OCI-LY1 (cell line): Measurements from ENCODE around the gene SLC39A11.
"Not testable (repeated sequence)": the region's sequence is repeated elsewhere in the genome, so short reads cannot be mapped to it uniquely, and the experiment has no call there.

Experiments
- H2AFZ ChIP-seq: fragments of 200-600 bp; sonication (generic), shearing (Covaris generic); 2 replicates; pipeline ENCODE4 v1.6.0; 2014; ENCODE audit warnings: antibody characterized with exemption, mild to moderate bottlenecking, low read length
- H3F3A ChIP-seq: fragments of 200-600 bp; sonication (generic), shearing (Covaris generic); 2 replicates; pipeline ENCODE4 v1.6.0; 2014; ENCODE audit warnings: mild to moderate bottlenecking, antibody characterized with exemption, low read length, moderate library complexity; ENCODE audit not compliant: insufficient read depth
- H3K27ac ChIP-seq: fragments of 200-600 bp; sonication (generic); 2 replicates; pipeline ENCODE4 v1.5.1; 2014; ENCODE audit warnings: low read length, mixed run types, mild to moderate bottlenecking, low read depth; ENCODE audit not compliant: poor library complexity, severe bottlenecking
- H3K27me3 ChIP-seq: fragments of 200-600 bp; sonication (generic); 2 replicates; pipeline ENCODE4 v1.6.0; 2014; ENCODE audit warnings: antibody characterized with exemption, mild to moderate bottlenecking, low read length, moderate library complexity; ENCODE audit not compliant: insufficient read depth
- H3K36me3 ChIP-seq: fragments of 200-600 bp; sonication (generic); 2 replicates; pipeline ENCODE4 v1.6.1; 2014; ENCODE audit warnings: mild to moderate bottlenecking, antibody characterized with exemption, low read length, moderate library complexity, mixed read lengths; ENCODE audit not compliant: insufficient read depth
- H3K4me1 ChIP-seq: fragments of 200-600 bp; sonication (generic); 2 replicates; pipeline ENCODE4 v1.5.1; 2014; ENCODE audit warnings: mild to moderate bottlenecking, low read length, moderate library complexity; ENCODE audit not compliant: insufficient read depth, severe bottlenecking
- H3K4me2 ChIP-seq: fragments of 200-600 bp; sonication (generic), shearing (Covaris generic); 2 replicates; pipeline ENCODE4 v1.6.1; 2014; ENCODE audit warnings: low read length
- H3K4me3 ChIP-seq: fragments of 200-600 bp; sonication (generic); 2 replicates; pipeline ENCODE4 v1.5.1; 2014; ENCODE audit warnings: low read length, low read depth, mild to moderate bottlenecking, mixed read lengths; ENCODE audit not compliant: poor library complexity, severe bottlenecking
- H3K79me2 ChIP-seq: fragments of 200-600 bp; shearing (Covaris generic); 2 replicates; pipeline ENCODE4 v1.6.1; 2016; ENCODE audit warnings: mixed run types, low read length, mixed read lengths; ENCODE audit not compliant: insufficient read depth
- H3K9ac ChIP-seq: fragments of 200-600 bp; sonication (generic), shearing (Covaris generic); 2 replicates; pipeline ENCODE4 v1.6.1; 2014; ENCODE audit warnings: mild to moderate bottlenecking, low read length, mixed read lengths
- H3K9me2 ChIP-seq: fragments of 200-600 bp; sonication (generic), shearing (Covaris generic); 2 replicates; pipeline ENCODE4 v1.6.1; 2014; ENCODE audit warnings: low read depth, mild to moderate bottlenecking, low read length, mixed read lengths
- H3K9me3 ChIP-seq: fragments of 200-600 bp; shearing (Covaris generic); 2 replicates; pipeline ENCODE4 v1.6.1; 2014; ENCODE audit warnings: low read length, mixed read lengths
- H4K20me1 ChIP-seq: fragments of 200-600 bp; sonication (generic), shearing (Covaris generic); 2 replicates; pipeline ENCODE4 v1.6.0; 2016; ENCODE audit warnings: mild to moderate bottlenecking, low read length; ENCODE audit not compliant: insufficient read depth
- CTCF ChIP-seq: fragments of 200-600 bp; sonication (generic), shearing (Covaris generic); IDR thresholded peaks from 2 replicates; pipeline ENCODE4 v1.5.1; 2017; ENCODE audit warnings: mild to moderate bottlenecking, antibody characterized with exemption, low read length, moderate library complexity, mixed read lengths
- EZH2 ChIP-seq: fragments of 200-600 bp; sonication (generic), shearing (Covaris generic); IDR thresholded peaks from 2 replicates; pipeline ENCODE4 v1.8.0; 2017; ENCODE audit warnings: borderline replicate concordance, mixed run types, mild to moderate bottlenecking, antibody characterized with exemption, low read length, moderate library complexity, mixed read lengths

SLC39A11 gene

GRCh38 chr17:72826602-72827001 lies 265.9 kb downstream of the SLC39A11 start:
- H3K9ac ChIP-seq: no peak overlapping the region
- H3K4me1 ChIP-seq: no peaks in the 10 kb centered on the region
- peaks cover 16% of the 10 kb centered on the region for H3K9me3 ChIP-seq
- no peaks in the 10 kb centered on the region; the same call in 1 of the 2 replicates for H3K36me3 ChIP-seq
- TF ChIP-seq CTCF (no peak), EZH2 (no peak)
- H3K9me2 ChIP-seq: no peaks in the 10 kb centered on the region
- no peaks in the 10 kb centered on the region for H3K27me3 ChIP-seq
- H4K20me1 ChIP-seq: no peaks in the 10 kb centered on the region
- no peaks in the 10 kb centered on the region for H3F3A ChIP-seq
- no peak overlapping the region for H3K27ac ChIP-seq
- no peak overlapping the region for H2AFZ ChIP-seq
- H3K4me3 ChIP-seq: no peak overlapping the region
- H3K79me2 ChIP-seq: no peaks in the 10 kb centered on the region
- no peak overlapping the region for H3K4me2 ChIP-seq

GRCh38 chr17:72826059-72826458 lies 266.4 kb downstream of the SLC39A11 start:
- H3K9me3 ChIP-seq: peaks cover 16% of the 10 kb centered on the region
- not testable (repeated sequence) for H3K79me2 ChIP-seq, H3K4me3 ChIP-seq, H2AFZ ChIP-seq, H3K36me3 ChIP-seq, H3K9ac ChIP-seq, H3K27ac ChIP-seq, H3K4me2 ChIP-seq, H4K20me1 ChIP-seq, H3F3A ChIP-seq, H3K4me1 ChIP-seq, H3K27me3 ChIP-seq, H3K9me2 ChIP-seq

GRCh38 chr17:72825218-72825617 lies 267.3 kb downstream of the SLC39A11 start:
- Histone ChIP-seq H3K27me3 (no peaks in the 10 kb centered on the region), H3K36me3 (no peaks in the 10 kb centered on the region; the same call in 1 of the 2 replicates), H3K4me1 (no peaks in the 10 kb centered on the region), H3F3A (no peaks in the 10 kb centered on the region), H3K9me2 (no peaks in the 10 kb centered on the region), H3K27ac (no peak overlapping the region), H2AFZ (no peak overlapping the region), H4K20me1 (no peaks in the 10 kb centered on the region), H3K9ac (no peak overlapping the region), H3K79me2 (no peaks in the 10 kb centered on the region), H3K9me3 (peaks cover 16% of the 10 kb centered on the region), H3K4me3 (no peak overlapping the region), H3K4me2 (no peak overlapping the region)
- TF ChIP-seq EZH2 (no peak), CTCF (no peak)

- not testable (repeated sequence) for H3K79me2 ChIP-seq, H3K9ac ChIP-seq, H2AFZ ChIP-seq, H3K36me3 ChIP-seq, H3K9me2 ChIP-seq, H4K20me1 ChIP-seq, H3K4me1 ChIP-seq, H3K27me3 ChIP-seq, H3K4me2 ChIP-seq, H3K27ac ChIP-seq, H3K4me3 ChIP-seq, H3F3A ChIP-seq
- peaks cover 16% of the 10 kb centered on the region for H3K9me3 ChIP-seq
These were observed 268.2 kb downstream of the SLC39A11 start for GRCh38 chr17:72824267-72824666.
